PFSK-1 (cell line): Measurements from ENCODE around the gene MBD5.

ENCODE experiments used
- FOXP2 ChIP-seq: optimal IDR thresholded peaks from 2 replicates; pipeline ENCODE3; 2011; ENCODE audit warnings: borderline replicate concordance, control low read depth, inconsistent platforms; ENCODE audit not compliant: insufficient read depth; ENCODE audit errors: extremely low read length, extremely low read depth
- POLR2AphosphoS5 ChIP-seq: IDR thresholded peaks from 2 replicates; pipeline ENCODE4 v1.6.1; 2012; ENCODE audit warnings: low read depth, mild to moderate bottlenecking, control low read depth, low read length, moderate library complexity
- SIN3A ChIP-seq: IDR thresholded peaks from 2 replicates; pipeline ENCODE4 v1.6.1; 2012; ENCODE audit warnings: mild to moderate bottlenecking, low read length, moderate library complexity, borderline replicate concordance; ENCODE audit not compliant: insufficient read depth
- TAF1 ChIP-seq: IDR thresholded peaks from 2 replicates; pipeline ENCODE4 v1.6.1; 2012; ENCODE audit warnings: low read length, control low read depth, borderline replicate concordance; ENCODE audit not compliant: insufficient read depth
- TF ChIP-seq, protein P1 (sequence below), 2 experiments: IDR thresholded peaks; 2 replicates each; pipeline versions ENCODE4 v1.6.1 to v1.8.0; 2011 to 2012; ENCODE audit warnings: low read depth in 2 of 2, low read length in 2 of 2, control low read depth in 1 of 2, inconsistent platforms in 1 of 2, mild to moderate bottlenecking in 1 of 2, moderate library complexity in 1 of 2; ENCODE audit not compliant: insufficient read depth in 1 of 2

The MBD5 gene

DNA sequence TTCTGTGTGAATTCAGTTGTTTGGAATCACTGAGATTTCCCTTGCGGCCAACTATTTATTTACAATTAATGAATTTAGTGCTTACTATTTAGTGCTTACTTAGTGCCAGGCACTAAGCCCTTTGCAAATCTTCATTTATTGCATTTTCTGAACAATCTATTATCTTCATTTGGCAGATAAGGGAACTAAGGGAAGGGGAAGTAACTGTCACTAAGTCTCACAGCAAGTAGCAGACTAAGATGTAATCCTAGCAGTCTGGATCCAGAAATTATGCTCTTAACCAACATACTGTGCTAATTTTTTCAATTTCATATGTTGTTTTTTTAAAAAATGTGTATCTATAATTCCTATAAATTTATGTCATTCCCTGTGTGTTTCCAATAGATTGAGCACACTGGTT, 409.2 kb downstream of the MBD5 start:
- TF ChIP-seq SIN3A (no peak), FOXP2 (no peak), TAF1 (no peak), POLR2AphosphoS5 (no peak)

DNA sequence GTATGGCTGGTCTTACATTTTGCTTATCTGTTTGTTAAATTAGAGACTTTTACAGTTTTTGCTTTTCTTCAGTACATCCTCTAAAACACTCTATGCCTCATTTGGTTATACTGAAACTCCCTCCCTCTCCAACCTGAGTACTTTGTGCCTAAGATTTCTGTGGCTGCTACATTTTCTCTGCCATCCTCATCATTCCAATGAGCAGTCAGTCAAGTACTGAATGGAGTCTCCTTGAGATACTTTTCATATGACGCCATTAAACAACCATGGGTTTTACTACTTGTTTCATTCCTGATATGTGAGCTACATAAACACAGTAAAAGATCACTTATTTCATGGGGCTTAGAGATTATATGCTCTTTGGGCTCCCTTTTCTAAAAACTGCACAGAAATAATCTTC, 427.0 kb downstream of the MBD5 start:
- TF ChIP-seq FOXP2 (no peak), TAF1 (no peak), SIN3A (no peak), POLR2AphosphoS5 (no peak)
- TF ChIP-seq, protein P1, sequence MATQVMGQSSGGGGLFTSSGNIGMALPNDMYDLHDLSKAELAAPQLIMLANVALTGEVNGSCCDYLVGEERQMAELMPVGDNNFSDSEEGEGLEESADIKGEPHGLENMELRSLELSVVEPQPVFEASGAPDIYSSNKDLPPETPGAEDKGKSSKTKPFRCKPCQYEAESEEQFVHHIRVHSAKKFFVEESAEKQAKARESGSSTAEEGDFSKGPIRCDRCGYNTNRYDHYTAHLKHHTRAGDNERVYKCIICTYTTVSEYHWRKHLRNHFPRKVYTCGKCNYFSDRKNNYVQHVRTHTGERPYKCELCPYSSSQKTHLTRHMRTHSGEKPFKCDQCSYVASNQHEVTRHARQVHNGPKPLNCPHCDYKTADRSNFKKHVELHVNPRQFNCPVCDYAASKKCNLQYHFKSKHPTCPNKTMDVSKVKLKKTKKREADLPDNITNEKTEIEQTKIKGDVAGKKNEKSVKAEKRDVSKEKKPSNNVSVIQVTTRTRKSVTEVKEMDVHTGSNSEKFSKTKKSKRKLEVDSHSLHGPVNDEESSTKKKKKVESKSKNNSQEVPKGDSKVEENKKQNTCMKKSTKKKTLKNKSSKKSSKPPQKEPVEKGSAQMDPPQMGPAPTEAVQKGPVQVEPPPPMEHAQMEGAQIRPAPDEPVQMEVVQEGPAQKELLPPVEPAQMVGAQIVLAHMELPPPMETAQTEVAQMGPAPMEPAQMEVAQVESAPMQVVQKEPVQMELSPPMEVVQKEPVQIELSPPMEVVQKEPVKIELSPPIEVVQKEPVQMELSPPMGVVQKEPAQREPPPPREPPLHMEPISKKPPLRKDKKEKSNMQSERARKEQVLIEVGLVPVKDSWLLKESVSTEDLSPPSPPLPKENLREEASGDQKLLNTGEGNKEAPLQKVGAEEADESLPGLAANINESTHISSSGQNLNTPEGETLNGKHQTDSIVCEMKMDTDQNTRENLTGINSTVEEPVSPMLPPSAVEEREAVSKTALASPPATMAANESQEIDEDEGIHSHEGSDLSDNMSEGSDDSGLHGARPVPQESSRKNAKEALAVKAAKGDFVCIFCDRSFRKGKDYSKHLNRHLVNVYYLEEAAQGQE (IDR thresholded peaks at IDR 0.05; ENCODE audit: insufficient read depth in 1 of 2, low read depth in 2 of 2, low read length in 2 of 2), result no peak

DNA sequence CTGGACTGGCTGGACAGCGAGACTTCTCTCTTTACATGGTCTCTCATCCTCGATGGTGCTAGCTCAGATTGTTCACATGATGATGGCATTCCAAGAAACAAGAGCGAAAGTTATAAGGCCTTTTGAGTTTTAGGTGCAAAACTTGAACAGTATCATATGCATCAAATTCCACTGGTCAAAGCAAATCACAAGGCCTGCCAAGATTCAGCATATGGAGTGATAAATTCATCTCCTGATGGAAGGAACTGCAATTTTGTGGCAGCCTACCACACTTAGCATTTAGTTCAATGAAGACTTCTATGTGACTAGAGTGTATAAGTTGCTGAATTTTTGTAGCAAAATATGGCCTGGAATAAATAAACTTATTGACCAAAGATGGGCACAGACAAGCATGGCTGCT, 429.6 kb downstream of the MBD5 start:
- TF ChIP-seq POLR2AphosphoS5 (no peak), TAF1 (no peak), FOXP2 (no peak), SIN3A (no peak)
- TF ChIP-seq, protein P1 (IDR thresholded peaks at IDR 0.05; ENCODE audit: insufficient read depth in 1 of 2, low read depth in 2 of 2, low read length in 2 of 2), result no peak

DNA sequence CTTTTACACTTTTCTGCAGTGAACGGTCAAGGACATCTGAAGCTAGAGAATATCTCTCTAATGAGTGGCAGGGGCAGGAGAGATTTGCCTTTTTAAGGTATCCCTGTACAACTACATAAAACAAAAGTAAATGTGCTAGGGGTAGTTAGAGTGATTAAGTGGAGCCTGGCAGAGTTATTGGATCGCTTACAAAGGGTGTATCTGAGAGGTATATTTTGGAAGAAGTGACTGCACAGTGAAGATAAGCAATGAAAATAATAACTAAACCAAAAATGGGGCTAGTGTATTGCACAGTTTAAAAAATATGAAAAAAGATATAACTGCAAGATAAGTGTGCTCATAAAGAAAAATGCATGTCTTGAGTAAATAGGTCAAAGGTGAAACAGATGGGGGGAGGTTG, 430.2 kb downstream of the MBD5 start:
- TF ChIP-seq, protein P1 (IDR thresholded peaks at IDR 0.05; ENCODE audit: insufficient read depth in 1 of 2, low read depth in 2 of 2, low read length in 2 of 2), result no peak
- TF ChIP-seq SIN3A, result no peak
- no peak for TF ChIP-seq POLR2AphosphoS5
- no peak for TF ChIP-seq FOXP2
- TF ChIP-seq TAF1, result no peak

DNA sequence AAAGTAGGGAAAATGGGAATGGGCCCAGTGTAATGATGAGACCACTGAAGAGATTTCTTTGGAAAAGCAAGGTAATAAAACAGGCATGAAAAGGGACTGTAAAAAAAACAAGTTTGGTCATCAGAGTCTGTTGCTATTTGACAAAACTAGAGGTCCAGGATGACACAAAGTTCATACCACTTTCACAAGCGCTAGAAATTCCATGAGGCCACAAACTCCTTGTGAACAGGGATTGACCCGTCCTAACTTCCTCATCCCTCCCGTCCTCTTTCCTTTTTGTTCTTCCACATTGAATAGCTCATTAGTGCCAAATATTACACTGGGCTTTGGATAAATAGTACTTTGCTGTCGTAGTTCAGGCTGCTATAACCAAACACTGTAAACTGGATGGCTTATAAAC, 434.9 kb downstream of the MBD5 start:
- TF ChIP-seq SIN3A, result no peak
- TF ChIP-seq POLR2AphosphoS5, result no peak
- TF ChIP-seq, protein P1 (IDR thresholded peaks at IDR 0.05; ENCODE audit: insufficient read depth in 1 of 2, low read depth in 2 of 2, low read length in 2 of 2), result no peak
- no peak for TF ChIP-seq TAF1
- TF ChIP-seq FOXP2, result no peak
